Measurements from ENCODE around the gene GCLM. TPM values are rescaled to one million over a fixed set of nuclear protein-coding genes. Genes with fewer than 3 reads are reported as not detected.

GCLM gene
- total and polyA plus RNA-seq, 9 of the 15 experiments (the other 6 are each of a cell fraction or from before 2014, with no cell fraction given) = 9.3 to 71.6 (median 24.5) TPM

DNA sequence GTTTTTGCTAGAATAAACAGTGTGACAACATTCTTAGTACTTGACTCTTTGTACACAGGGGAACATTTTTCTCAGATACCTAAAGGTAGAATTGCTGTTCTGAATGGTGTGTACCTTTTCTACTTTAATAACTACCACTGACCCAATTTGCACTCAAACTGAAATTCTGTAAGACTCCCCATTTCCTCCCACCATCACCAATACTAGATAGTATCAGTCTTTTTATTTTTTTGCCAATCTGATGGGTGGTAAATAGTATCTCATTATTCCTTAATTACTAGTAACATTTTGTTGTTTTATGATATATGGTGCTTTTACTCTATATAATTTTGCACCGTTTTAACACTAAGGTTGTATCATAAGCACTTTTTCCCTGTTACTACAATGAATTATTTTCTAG is 28.8 kb upstream of the GCLM start:
- 0% methylated on average over 1 of the region's 1 CpG for WGBS (ENCODE audit: insufficient coverage, low coverage, missing lambda C conversion rate)
- FAIRE-seq (no peak), ATAC-seq (no peak), DNase-seq (ENCODE audit: extremely low read depth in 1 of 4, low spot score in 3 of 4) (no peak)
- intact Hi-C loops (cut with micrococcal nuclease) (no loop called here), in situ Hi-C loops (cut with MboI) (no loop called here)
- no peak overlapping the region for H3K4me2 ChIP-seq (ENCODE audit: insufficient read depth, low read length)
- no peaks in the 10 kb centered on the region for H3K9me1 ChIP-seq (ENCODE audit: control insufficient read depth, insufficient read depth, low read length)
- H3K27me3 ChIP-seq (ENCODE audit: control insufficient read depth in 2 of 2, insufficient read depth in 2 of 2, low read length in 2 of 2) = peaks cover 0 to 4% of the 10 kb centered on the region in 2 experiments; a peak in 2 of 5 replicates
- no peak overlapping the region for H2AFZ ChIP-seq (ENCODE audit: low read depth, low read length)
- no peaks in the 10 kb centered on the region for H3K4me1 ChIP-seq (replicated peaks in 1 of 2; ENCODE audit: control insufficient read depth in 2 of 2, insufficient read depth in 2 of 2, low read length in 2 of 2)
- H3K9ac ChIP-seq (ENCODE audit: insufficient read depth in 1 of 2, low read depth in 2 of 2, low read length in 2 of 2) = no peak overlapping the region
- H3K36me3 ChIP-seq (ENCODE audit: control insufficient read depth, insufficient read depth, low read length) = no peaks in the 10 kb centered on the region
- H4K20me1 ChIP-seq (replicated peaks; ENCODE audit: control insufficient read depth, insufficient read depth, low read length) = no peaks in the 10 kb centered on the region
- H3K79me2 ChIP-seq (ENCODE audit: control insufficient read depth, insufficient read depth, low read length) = no peaks in the 10 kb centered on the region
- no peak overlapping the region for H3K27ac ChIP-seq (ENCODE audit: extremely low read depth, low read depth, low read length)
- ChIA-PET CTCF (ENCODE audit: low intra/inter-chr PET ratio) (no interaction called here), POLR2A (interaction anchor here (0.6 kb wide), 1 partner anchor 1433 kb away, joined by 3 read pairs; no protein-coding TSS in a partner anchor)
- H3K9me3 ChIP-seq (replicated peaks; ENCODE audit: control insufficient read depth, insufficient read depth, low read depth, low read length) = no peaks in the 10 kb centered on the region
- no TSS peak for BruUV-seq (replicated peaks)
- no peak for TF ChIP-seq ETV6 (IDR thresholded peaks at IDR 0.05; ENCODE audit: borderline replicate concordance in 1 of 2, low read depth in 2 of 2, low read length in 1 of 2)
- TF ChIP-seq ETV6 (CRISPR knock-in tag; IDR thresholded peaks at IDR 0.05; ENCODE audit: borderline replicate concordance) = no peak
- TF ChIP-seq SRSF3 (IDR thresholded peaks at IDR 0.05; ENCODE audit: insufficient read depth, low read length) = no peak
- no peak for TF ChIP-seq ZNF778 (CRISPR knock-in tag; IDR thresholded peaks at IDR 0.05)
- TF ChIP-seq, protein P1, sequence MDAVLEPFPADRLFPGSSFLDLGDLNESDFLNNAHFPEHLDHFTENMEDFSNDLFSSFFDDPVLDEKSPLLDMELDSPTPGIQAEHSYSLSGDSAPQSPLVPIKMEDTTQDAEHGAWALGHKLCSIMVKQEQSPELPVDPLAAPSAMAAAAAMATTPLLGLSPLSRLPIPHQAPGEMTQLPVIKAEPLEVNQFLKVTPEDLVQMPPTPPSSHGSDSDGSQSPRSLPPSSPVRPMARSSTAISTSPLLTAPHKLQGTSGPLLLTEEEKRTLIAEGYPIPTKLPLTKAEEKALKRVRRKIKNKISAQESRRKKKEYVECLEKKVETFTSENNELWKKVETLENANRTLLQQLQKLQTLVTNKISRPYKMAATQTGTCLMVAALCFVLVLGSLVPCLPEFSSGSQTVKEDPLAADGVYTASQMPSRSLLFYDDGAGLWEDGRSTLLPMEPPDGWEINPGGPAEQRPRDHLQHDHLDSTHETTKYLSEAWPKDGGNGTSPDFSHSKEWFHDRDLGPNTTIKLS (IDR thresholded peaks at IDR 0.05; ENCODE audit: borderline replicate concordance, low read depth) = no peak
- TF ChIP-seq TBL1XR1 (IDR thresholded peaks at IDR 0.05; ENCODE audit: low read length in 2 of 2) = no peak
- TF ChIP-seq ZNF408 (CRISPR knock-in tag; IDR thresholded peaks at IDR 0.05; ENCODE audit: low read depth) = no peak
- TF ChIP-seq SRSF7 (optimal IDR thresholded peaks at IDR 0.05; ENCODE audit: low read depth, low read length) = no peak
- TF ChIP-seq MTA2 (IDR thresholded peaks at IDR 0.05; ENCODE audit: low read depth) = no peak
- TF ChIP-seq ZNF146 (CRISPR knock-in tag; IDR thresholded peaks at IDR 0.05; ENCODE audit: unreplicated experiment) = no peak
- TF ChIP-seq, protein P2, sequence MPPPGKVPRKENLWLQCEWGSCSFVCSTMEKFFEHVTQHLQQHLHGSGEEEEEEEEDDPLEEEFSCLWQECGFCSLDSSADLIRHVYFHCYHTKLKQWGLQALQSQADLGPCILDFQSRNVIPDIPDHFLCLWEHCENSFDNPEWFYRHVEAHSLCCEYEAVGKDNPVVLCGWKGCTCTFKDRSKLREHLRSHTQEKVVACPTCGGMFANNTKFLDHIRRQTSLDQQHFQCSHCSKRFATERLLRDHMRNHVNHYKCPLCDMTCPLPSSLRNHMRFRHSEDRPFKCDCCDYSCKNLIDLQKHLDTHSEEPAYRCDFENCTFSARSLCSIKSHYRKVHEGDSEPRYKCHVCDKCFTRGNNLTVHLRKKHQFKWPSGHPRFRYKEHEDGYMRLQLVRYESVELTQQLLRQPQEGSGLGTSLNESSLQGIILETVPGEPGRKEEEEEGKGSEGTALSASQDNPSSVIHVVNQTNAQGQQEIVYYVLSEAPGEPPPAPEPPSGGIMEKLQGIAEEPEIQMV (tag; conservative IDR thresholded peaks at IDR 0.05; ENCODE audit: low read depth) = no peak
- no peak for TF ChIP-seq WHSC1 (IDR thresholded peaks at IDR 0.05; ENCODE audit: low read length)
- no peak overlapping the region for H3K4me3 ChIP-seq

Measured in K562 (cell line).